Retinal pigment epithelial cell (primary cell): Measurements from ENCODE around the gene SERPINE2.
A peak's percentile ranks its signal among the peaks of the same experiment; 100 is the strongest.

Source experiments
- DNase-seq: peaks from one replicate; pipeline ENCODE4 v3.0.0-alpha.2; 2010; ENCODE audit warnings: low read depth
- H3K4me3 ChIP-seq: 2 replicates; pipeline ENCODE4 v1.5.1; 2011; ENCODE audit warnings: mild to moderate bottlenecking, low read length, control low read depth, moderate library complexity
- TF ChIP-seq, protein P1 (sequence below): conservative IDR thresholded peaks from 2 replicates; pipeline ENCODE4 v1.5.1; 2011; ENCODE audit warnings: low read depth, low read length, control low read depth, inconsistent platforms

SERPINE2 gene

DNA sequence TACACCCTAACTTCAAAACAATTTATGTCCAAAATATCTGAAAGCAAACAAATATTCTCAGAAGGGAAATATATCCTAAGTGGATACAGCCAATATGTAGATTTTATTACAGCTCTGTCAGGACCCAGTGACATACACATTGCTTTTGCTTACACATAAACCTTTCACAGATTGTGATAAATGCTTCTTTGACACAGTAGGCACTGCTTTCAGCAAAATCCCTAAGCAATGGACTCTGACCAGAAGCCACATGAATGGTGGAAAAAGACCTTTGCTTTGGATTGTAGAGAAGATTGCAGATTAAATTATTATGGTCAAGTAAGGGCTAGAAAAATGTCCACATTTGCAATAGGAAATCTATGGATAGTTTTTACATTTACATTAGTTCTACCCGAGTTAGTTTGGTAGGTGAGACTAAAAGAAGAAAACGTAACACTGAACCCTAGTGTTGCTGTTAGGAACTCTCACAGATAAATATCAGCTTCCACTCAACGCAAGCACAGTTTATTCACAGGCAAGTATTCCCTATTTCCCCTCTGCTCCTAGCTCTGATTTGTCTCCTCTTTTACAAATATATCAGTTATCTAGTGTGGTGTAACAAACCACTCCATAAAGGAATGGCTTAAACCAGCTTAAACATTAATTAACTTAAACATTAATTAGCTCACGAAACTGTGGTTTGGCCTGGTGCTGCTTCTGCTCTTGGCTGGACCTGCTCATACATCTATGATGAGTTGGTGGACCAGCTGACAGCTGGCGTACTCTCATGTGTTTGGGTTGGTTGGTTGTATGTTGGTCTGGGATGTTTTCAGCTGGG lies 23.6 kb upstream of the SERPINE2 start:
- H3K4me3 ChIP-seq = no peak overlapping the region
- DNase-seq = no peak
- TF ChIP-seq, protein P1, sequence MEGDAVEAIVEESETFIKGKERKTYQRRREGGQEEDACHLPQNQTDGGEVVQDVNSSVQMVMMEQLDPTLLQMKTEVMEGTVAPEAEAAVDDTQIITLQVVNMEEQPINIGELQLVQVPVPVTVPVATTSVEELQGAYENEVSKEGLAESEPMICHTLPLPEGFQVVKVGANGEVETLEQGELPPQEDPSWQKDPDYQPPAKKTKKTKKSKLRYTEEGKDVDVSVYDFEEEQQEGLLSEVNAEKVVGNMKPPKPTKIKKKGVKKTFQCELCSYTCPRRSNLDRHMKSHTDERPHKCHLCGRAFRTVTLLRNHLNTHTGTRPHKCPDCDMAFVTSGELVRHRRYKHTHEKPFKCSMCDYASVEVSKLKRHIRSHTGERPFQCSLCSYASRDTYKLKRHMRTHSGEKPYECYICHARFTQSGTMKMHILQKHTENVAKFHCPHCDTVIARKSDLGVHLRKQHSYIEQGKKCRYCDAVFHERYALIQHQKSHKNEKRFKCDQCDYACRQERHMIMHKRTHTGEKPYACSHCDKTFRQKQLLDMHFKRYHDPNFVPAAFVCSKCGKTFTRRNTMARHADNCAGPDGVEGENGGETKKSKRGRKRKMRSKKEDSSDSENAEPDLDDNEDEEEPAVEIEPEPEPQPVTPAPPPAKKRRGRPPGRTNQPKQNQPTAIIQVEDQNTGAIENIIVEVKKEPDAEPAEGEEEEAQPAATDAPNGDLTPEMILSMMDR = no peak

DNA sequence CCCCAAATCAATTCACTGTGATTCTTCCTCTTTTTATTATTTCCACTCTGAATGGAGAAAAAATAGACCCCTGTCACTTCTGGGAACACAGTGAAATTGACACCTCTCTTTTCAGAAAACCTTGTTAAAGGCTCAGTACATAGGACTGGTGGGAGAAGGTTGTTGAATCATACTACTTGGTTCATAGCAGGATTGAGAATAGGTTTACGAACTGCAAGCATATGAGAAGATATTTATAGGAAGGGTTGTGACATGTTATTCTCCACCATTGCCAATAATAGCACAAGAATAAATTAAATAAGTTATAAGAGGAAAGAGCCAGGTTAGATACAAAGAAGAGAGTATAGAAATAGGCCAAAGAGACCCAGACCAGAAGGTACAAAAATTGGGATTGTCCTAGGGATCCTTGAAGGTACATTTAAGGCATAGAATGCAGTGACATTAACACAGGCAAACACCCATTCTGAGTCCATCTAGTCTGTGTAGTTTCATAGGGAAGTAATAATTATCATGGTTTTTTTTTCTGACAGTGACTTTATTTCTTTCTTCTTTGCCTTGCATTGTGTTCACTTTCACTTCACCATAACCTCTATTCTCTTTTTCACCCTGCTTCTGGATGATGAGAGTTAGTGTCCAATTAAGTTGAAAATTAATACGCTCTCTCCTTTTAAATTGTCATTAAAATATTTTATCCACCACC lies 21.8 kb upstream of the SERPINE2 start:
- H3K4me3 ChIP-seq = no peak overlapping the region
- no peak for DNase-seq
- TF ChIP-seq, protein P1 = no peak

DNA sequence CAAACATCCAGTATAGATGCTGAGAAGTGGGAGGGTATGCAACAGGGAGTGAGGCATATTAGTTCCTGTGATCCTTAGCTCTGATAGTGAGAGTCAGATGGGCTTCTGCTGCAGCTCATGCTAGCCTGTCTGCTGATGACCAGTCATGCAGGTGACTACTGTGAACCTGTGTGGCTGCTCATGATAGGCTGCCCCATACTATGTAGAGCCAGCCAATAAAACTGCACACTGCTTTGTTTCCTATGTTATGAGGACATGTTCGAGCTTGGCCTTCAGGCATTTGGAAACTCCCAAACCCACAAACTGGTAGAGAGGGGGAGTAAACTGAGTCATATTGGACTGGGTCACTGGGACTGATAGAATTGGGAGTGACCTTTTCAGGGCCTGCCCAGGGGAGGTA lies 20.1 kb upstream of the SERPINE2 start:
- no peak for DNase-seq

DNA sequence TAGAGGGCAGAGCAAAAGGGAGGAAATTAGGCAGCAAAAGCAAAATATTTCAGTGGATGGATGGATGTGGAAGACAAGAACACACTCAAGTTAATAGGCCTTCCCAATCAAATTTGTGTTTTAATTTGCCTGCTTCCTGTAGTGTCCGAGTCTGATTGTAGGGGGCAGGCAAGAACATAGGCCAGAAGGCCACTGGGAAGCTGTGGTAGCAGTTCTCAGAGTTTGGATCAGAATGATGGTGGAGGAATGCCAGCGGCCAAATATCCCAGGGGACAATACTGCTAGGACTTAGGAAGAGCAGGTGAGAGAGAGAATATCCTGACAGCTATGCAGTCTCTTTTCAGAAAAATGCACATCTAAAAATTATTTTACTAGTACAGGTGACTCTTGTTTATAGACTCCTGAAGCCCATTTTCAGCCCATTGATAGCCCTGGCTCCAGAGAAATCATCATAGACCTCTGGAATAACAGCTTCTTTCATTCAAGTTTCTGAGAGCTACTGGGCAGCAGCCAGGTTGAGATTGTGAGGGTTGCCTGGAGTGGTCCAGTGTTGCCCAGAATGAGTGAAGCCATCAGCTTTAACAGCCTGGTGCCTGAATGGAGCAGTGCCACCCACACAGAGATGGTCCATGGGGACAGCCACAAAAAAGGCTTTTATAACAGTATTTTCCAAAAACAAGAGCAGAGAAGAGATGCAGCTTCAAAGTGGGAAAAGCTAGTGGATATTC lies 19.1 kb upstream of the SERPINE2 start:
- no peak overlapping the region for H3K4me3 ChIP-seq
- DNase-seq = no peak
- TF ChIP-seq, protein P1 = peak; percentile 37

More for the DNA sequence above, 20.1 kb upstream of the SERPINE2 start:
- H3K4me3 ChIP-seq = no peak overlapping the region
- TF ChIP-seq, protein P1 = no peak

DNA sequence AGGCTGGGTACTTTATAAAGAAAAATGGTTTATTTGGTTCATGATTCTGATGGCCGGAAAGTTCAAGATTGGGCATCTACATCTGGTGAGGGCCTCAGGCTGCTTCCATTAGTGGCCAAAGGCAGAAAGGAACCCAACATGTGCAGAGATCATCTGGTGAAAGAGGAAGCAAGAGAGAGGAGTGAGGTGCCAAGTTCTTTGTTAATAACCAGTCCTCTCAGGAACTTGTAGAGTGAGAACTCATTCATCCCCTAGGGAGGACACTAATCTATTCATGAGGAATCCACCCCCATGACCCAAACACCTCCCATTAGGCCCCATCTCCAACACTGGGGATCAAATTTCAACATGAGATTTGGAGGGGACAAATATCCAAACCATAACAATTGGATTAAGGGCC lies 17.8 kb upstream of the SERPINE2 start:
- no peak overlapping the region for H3K4me3 ChIP-seq
- TF ChIP-seq, protein P1 = no peak
- DNase-seq = no peak

DNA sequence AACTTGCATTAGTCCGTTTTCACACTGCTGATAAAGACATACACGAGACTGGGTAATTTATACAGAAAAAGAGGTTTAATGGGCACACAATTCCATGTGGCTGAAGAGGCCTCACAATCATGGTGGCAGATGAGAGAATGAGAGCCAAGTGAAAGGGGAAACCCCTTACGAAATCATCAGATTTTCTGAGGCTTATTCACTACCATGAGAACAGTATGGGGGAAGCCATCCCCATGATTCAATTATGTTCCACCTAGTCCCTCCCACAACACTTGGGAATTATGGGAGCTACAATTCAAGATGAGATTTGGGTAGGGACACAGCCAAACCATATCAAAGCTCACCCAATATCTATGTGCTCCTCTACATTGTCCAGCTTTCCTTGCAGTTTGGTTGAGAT lies 16.0 kb upstream of the SERPINE2 start:
- no peak for DNase-seq
- TF ChIP-seq, protein P1 = no peak
- H3K4me3 ChIP-seq = no peak overlapping the region
